Measurements from ENCODE around the gene CYTH2. TPM values are rescaled to one million over a fixed set of nuclear protein-coding genes. Genes with fewer than 3 reads are reported as not detected.

CYTH2 gene
- total RNA-seq, 1 donor from 2014 or later: 139 TPM

- H3K27me3 Mint-ChIP-seq: no peaks in the 10 kb centered on the region
- TF ChIP-seq CTCF (conservative IDR thresholded peaks at IDR 0.05): no peak
- DNase-seq (ENCODE audit: extremely low spot score, unreplicated experiment): no peak
- peaks cover 18% of the 10 kb centered on the region for H3K4me1 Mint-ChIP-seq (ENCODE audit: unreplicated experiment)
- no peaks in the 10 kb centered on the region for H3K9me3 Mint-ChIP-seq
- H3K27ac Mint-ChIP-seq: no peak overlapping the region
- no peaks in the 10 kb centered on the region for H3K36me3 Mint-ChIP-seq
- no peak overlapping the region for H3K4me3 Mint-ChIP-seq
Observed at GRCh38 chr19:48436586-48436985, 32.6 kb upstream of the CYTH2 start.

- Mint-ChIP-seq H3K4me1 (ENCODE audit: unreplicated experiment) (peaks cover 18% of the 10 kb centered on the region), H3K9me3 (no peaks in the 10 kb centered on the region), H3K27ac (no peak overlapping the region), H3K36me3 (no peaks in the 10 kb centered on the region), H3K4me3 (no peak overlapping the region), H3K27me3 (no peaks in the 10 kb centered on the region)
- no peak for TF ChIP-seq CTCF (conservative IDR thresholded peaks at IDR 0.05)
- DNase-seq (ENCODE audit: extremely low spot score, unreplicated experiment): no peak
Observed at GRCh38 chr19:48441360-48442050, 27.7 kb upstream of the CYTH2 start.

GRCh38 chr19:48442116-48443035, 26.8 kb upstream of the CYTH2 start:
- Mint-ChIP-seq H3K27ac (no peak overlapping the region), H3K9me3 (no peaks in the 10 kb centered on the region), H3K4me3 (no peak overlapping the region), H3K27me3 (no peaks in the 10 kb centered on the region), H3K4me1 (ENCODE audit: unreplicated experiment) (peaks cover 16% of the 10 kb centered on the region), H3K36me3 (no peaks in the 10 kb centered on the region)
- TF ChIP-seq CTCF (conservative IDR thresholded peaks at IDR 0.05): no peak
- DNase-seq (ENCODE audit: extremely low spot score, unreplicated experiment): no peak

- H3K4me1 Mint-ChIP-seq (ENCODE audit: unreplicated experiment): peaks cover 10% of the 10 kb centered on the region
Observed at GRCh38 chr19:48443256-48443655, 25.9 kb upstream of the CYTH2 start.

GRCh38 chr19:48443731-48444128, 25.4 kb upstream of the CYTH2 start:
- Mint-ChIP-seq H3K9me3 (no peaks in the 10 kb centered on the region), H3K4me3 (no peak overlapping the region), H3K27ac (no peak overlapping the region), H3K36me3 (peaks cover 6% of the 10 kb centered on the region), H3K27me3 (no peaks in the 10 kb centered on the region), H3K4me1 (ENCODE audit: unreplicated experiment) (peaks cover 10% of the 10 kb centered on the region)
- DNase-seq (ENCODE audit: extremely low spot score, unreplicated experiment): no peak
- TF ChIP-seq CTCF (conservative IDR thresholded peaks at IDR 0.05): no peak

More at GRCh38 chr19:48443256-48443655, 25.9 kb upstream of the CYTH2 start:
- no peak for DNase-seq (ENCODE audit: extremely low spot score, unreplicated experiment)
- H3K4me3 Mint-ChIP-seq: no peak overlapping the region
- no peaks in the 10 kb centered on the region for H3K9me3 Mint-ChIP-seq
- H3K36me3 Mint-ChIP-seq: peaks cover 2% of the 10 kb centered on the region
- H3K27ac Mint-ChIP-seq: no peak overlapping the region
- no peak for TF ChIP-seq CTCF (conservative IDR thresholded peaks at IDR 0.05)
- H3K27me3 Mint-ChIP-seq: no peaks in the 10 kb centered on the region

Measured in type B pancreatic cell (in vitro differentiated cells).